ENCODE results near the gene TOR4A.

Gene TOR4A

GRCh38 chr9:137271696-137272076 is 5.8 kb upstream of the TOR4A start:
- DNase-seq (ENCODE audit: low read depth): no peak

DNA sequence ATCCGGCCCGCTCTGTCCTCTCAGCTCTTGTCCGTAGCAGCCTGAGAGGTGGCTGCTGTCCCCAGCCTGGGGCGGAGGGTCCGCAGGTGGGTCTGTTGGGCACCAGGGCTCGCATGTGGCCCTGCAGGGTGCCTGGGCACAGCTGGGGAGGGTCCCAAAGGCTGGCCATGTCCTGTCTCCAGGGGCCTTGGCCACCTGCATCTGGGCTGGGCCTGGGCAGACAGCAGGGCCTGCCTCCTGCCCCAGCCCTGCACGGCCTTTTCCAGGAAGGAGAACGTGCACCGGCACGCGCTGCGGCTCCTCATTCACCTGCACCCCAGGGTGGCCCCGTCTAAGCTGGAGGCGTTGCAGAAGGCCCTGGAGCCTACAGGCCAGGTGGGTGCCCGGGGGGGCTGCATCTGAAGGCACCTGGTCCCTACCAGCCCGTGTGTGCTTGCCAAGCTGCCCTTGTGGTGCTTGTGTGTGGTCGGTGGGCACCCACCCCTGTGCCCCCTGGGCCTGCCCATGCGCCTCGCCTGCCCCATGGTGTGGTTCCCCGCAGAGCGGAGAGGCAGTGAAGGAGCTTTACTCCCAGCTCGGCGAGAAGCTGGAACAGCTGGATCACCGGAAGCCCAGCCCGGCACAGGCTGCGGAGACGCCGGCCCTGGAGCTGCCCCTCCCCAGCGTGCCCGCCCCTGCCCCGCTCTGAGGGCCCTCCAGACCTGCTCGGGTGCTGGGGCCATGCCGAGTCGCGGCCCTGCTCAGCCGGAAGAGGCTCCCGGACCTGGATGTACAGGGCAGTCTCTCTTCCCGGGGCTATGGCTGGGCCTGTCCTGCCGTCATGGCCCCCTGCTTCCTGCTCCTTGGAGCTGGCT is 5.1 kb upstream of the TOR4A start:
- no peak for DNase-seq (ENCODE audit: low read depth)

DNA sequence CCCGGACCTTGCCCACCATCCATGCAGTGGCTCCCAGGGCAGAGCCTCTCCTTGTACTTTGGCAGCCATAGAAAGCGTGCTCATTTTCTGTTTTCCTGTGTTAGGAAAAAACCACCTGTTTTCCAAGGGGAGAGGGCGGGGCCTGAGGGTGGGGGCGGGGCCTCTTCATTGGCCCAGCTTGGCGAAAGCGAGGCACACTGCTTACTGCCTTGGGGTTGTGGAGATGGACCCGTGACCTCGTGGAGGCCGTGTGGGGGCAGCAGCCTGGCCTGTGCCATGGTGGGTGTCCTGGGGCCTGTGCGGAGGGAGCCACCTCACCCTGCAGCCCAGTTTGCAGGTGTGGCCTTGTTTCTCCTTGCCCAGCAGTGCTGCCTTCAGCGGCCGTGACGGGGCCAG is 4.4 kb upstream of the TOR4A start:
- no peak for DNase-seq (ENCODE audit: low read depth)

- no peak for DNase-seq (ENCODE audit: low read depth)
Observed at GRCh38 chr9:137273611-137274320, 3.8 kb upstream of the TOR4A start.

GRCh38 chr9:137275203-137275587 is 2.3 kb upstream of the TOR4A start:
- DNase-seq (ENCODE audit: low read depth): no peak

DNA sequence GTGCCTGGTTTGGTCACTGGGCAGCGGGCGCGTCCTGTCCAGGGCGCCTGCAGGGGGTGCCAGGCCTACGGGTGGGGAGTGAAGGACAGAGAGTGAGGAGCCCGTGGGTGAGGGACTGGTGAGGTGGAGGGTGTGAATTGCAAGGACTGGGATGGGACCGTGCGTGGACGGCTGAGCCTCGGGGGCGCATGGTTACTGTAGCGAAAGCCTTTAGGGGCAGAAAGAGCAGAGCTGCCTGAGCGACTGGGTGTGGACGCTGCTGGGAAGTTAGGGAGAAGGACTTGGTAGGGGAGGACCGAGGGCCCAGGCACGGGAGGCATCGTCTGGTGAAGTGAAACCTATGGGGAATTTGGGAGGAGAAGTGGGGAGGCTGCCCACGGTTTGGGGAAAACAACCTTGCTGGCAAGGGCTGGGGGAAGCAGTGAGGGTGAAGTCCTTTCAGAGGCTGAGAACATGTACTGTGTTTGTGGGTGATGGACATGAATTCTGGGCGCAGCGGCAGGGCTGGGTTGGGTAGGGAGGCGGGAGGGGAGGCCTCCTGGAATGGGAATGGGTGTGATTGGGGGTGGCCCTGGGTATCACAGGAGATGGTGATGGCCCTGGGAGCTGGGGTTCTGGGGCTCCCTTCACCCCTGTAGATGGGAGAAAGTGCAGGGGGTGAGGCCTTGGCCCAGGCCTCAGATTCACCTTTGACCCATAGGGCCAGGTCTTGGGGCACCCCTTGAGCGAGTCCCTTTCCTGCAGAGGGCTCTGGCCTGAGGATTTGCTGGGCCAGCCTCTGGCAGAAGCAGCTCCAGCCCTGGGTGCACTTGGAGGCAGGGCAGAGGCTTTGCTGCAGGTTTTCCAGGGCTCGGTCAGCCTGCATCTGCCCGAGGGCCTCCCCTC is 1.7 kb upstream of the TOR4A start:
- no peak for DNase-seq (ENCODE audit: low read depth)

- no peak for DNase-seq (ENCODE audit: low read depth)
Observed at GRCh38 chr9:137276473-137277328, 825 bp upstream of the TOR4A start.

DNA sequence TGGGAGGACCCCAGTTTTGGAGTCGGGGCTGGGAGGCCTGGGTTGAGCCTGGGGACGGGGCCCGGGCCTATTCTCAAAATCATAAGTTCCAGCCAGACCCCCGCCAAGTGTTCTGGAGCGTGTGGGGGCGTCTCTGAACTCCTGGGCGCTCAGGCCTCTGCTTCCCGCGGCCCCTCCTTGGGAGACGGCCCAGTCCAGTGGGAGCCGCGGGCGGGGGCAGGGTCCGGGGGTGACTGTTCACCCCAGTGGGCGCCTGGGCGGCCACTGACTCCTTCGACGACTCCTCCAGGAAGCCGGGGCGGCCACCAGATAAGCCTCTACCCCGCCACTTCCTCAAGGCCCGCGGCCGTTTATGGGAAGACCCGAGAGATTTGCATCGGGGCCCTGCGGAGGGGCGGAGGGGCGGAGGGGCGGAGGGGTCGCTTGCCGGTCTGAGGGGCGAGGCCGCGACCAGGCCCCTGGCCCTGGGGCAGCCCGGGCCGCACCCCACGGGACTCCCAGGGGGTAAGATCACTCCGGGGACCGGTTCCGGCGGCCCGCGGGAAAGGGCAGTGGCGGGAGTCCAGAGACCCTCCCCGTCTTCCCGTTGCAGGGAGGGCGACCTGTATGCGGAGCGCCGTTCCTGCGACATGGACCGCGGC is 655 bp downstream of the TOR4A start:
- DNase-seq (ENCODE audit: low read depth): no peak

DNA sequence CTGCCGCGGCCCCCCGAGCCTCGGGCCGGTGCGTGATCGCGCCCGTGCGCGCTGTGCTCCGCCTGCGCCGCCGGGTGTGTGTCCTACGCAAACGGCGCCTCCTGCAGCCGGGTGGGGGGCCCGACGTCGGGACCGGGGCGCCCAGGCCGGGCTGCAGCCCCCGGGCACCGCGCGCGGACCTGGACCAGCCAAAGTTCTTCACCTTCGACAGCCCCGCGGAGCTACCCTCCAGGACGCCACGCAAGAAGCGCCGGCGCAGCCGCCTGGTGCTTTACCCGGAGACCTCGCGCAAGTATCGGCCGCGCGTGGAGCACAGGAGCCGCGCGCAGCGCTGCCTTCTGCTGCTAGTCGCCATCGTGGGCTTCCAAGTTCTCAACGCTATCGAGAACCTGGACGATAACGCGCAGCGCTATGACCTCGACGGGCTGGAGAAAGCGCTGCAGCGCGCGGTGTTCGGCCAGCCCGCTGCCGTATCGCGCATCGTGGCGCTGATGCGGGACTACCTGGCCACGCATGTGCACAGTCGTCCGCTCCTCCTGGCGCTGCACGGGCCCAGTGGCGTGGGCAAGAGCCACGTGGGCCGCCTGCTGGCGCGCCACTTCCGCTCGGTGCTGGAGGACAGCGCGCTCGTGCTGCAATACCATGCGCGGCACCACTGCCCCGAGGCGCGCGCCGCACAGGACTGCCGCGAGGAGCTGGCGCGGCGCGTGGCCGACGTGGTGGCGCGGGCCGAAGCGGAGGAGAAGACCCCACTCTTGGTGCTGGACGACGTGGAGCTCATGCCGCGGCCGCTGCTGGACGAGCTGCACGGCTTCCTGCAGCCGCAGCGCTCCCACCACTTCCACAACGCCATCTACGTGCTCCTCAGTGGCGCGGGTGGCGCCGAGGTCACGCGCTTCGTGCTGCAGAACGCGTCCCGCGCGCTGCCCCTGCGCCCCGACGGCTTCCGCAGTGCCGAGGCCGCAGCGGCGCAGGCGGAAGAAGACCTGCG is 1.5 kb downstream of the TOR4A start:
- no peak for DNase-seq (ENCODE audit: low read depth)

- DNase-seq (ENCODE audit: low read depth): no peak
Observed at GRCh38 chr9:137279741-137280473, 2.4 kb downstream of the TOR4A start.

GRCh38 chr9:137280474-137281344 is 3.2 kb downstream of the TOR4A start:
- no peak for DNase-seq (ENCODE audit: low read depth)

DNA sequence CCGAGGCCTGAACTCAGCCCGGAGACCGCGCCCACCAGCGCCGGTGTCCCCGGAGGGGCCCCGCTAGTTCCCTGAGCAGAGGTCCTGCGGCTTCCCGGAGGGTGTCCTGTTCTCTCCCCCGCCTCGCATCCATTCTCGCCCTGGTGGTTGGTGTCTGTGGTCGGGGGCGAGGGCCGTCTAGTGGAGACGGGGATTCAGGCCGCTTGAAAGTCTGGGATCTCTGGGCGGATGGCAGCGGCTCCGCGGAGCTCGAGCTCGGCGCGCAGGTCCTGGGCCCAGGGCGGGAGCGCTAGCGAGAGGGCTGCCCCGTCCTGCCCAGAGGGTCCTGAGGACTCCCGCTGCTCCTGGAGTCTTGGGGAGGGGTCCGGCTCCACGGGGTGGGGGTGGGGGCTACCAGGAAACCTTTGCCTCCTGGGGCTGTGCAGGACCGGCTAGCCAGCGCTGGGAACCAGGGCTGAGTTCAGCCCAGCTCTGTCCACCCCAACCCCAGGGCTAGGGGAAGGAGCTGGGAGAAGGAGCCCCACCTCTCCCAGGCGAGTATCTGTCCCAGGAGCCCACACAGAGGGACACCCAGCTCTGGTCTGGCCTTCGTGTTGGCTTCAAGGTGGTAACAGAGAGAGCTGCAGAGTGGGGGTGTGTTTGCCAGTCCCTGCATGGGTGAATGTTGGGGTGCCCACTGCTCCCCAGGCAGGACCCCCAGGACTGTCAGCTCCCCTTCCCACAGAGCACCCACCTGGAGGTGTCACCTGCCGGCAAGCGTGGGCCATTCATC is 4.0 kb downstream of the TOR4A start:
- no peak for DNase-seq (ENCODE audit: low read depth)

DNA sequence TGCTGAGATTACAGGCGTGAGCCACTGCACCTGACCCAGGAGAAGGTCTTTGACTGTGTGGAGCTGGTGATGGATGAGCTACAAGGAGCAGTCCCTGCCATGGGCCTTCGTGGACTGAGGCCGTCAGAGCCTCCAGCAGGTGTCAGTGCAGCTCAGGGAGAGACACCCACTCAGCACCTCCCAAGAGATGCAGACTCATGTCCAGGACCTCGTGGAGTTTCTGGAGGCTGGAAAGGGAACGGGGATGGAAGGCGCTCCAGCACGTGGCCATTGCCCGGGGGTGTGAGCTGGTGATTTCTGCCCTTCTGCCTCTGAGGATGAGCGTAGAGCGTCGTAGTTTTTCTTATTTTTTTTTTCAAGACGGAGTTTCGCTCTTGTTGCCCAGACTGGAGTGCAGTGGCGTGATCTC is 9.5 kb downstream of the TOR4A start:
- DNase-seq (ENCODE audit: low read depth): no peak

DNA sequence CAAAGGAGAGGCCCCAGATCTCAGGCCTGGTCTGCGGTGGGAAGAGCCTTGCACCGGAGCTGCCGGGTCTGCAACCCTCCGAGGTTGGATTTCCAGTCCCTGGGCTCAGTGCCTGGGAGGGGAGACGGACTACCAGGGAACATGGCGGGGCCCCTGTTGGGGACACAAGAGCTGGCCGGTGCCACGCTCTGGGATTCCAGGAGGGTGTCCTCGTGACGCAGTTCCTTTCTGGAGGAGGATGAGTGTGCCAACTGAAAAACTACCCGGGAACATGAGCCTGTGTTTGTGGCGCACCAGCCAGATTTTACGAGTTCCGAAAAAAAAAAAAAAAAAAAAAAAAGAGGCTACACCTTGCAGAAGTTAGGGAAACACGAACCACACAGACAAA is 15.6 kb downstream of the TOR4A start:
- no peak for DNase-seq (ENCODE audit: low read depth)

DNA sequence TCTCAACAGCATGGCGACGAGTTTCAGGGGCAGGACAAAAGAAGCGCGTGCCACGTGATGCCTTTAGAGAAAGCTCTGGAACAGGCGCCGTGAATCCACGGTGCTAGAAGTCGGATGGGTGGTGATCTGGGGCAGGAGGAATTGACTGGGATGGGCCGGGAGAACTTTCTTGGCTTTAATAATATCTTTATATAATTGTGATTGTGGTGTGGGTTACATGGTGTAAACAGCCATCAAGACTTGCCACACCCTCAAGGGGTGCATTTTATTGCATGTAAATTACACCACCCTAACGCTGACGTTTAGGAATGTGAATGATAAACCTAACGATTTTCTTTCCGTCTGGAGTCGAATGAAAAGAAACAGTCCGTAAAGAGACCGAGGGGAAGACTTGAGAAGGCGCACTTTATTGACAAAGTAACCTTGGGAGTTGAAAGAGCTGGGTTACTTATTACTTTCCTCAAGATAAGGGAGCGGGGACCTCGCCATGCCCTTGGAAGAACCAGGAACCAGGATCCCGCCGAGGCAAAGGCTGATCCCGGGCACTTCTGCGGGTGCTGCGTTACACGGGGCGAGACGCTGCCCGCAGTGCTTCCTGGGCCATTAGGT is 16.1 kb downstream of the TOR4A start:
- DNase-seq (ENCODE audit: low read depth): no peak

DNA sequence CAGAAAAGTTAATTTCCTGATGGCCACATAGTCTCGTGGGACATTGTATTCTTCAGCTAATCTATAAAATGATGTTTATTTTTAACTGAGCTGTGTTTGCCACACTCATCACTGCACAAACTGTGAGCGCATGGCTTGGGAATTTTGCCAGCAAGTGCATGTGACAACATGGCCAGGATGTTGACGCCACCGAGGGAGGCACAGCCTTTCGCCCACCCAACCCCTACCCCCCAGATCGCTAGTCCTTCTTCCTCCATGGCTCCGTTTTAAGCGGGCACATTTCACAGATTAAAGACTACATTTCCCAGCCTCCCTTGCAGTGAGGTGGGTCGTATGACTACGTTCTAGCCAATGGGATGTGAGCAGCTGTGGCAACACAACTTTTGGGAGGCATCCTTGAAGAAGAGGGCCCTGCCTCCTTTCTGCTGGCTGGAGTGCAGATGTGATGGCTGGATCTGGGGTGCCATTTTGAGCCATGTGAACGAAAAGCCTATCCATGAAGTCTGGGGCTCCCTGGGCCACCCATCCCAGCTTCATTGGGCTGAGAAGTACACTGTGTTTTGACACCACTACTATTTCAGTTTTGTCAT is 16.7 kb downstream of the TOR4A start:
- DNase-seq (ENCODE audit: low read depth): no peak
